CD4-positive, alpha-beta T cell (primary cell): Measurements from ENCODE around the gene ITSN2. TPM values are rescaled to one million over a fixed set of nuclear protein-coding genes. Genes with fewer than 3 reads are reported as not detected.
"Not testable (repeated sequence)": the region's sequence is repeated elsewhere in the genome, so short reads cannot be mapped to it uniquely, and the experiment has no call there.

ENCODE experiments used
- ATAC-seq: fragments of 200-7000 bp; cut with Tn5 transposase; one replicate; pipeline ENCODE4 v1.10.0; 2022; ENCODE audit warnings: mild to moderate bottlenecking; ENCODE audit not compliant: poor library complexity
- CTCF ChIA-PET: fragments of 350-600 bp; sonication (Branson Sonifier 250); formaldehyde crosslinking; loops from one replicate; lab custom pipeline; 2021; ENCODE audit warnings: antibody characterized with exemption, inconsistent platforms; lab: Charles Lee
- POLR2A ChIA-PET: fragments of 350-600 bp; sonication (Branson Sonifier 250); formaldehyde crosslinking; loops from one replicate; lab custom pipeline; 2021; ENCODE audit warnings: antibody characterized with exemption, inconsistent platforms; lab: Charles Lee
- DNase-seq, 14 experiments: peaks; one replicate each; pipeline ENCODE4 v3.0.0-alpha.2; 2013 to 2020; ENCODE audit warnings: mixed read lengths in 2 of 14
- H3K27ac ChIP-seq, 2 donors: one replicate each; pipeline versions ENCODE4 v1.5.1 to v1.7.0; 2013; ENCODE audit warnings: low read length in 2 of 2, low read depth in 1 of 2, mild to moderate bottlenecking in 1 of 2
- H3K27me3 ChIP-seq, 2 experiments: 1 replicate in 1 of 2; 2 replicates in 1 of 2; pipeline versions ENCODE4 v1.6.1 to v1.7.0; 2013; ENCODE audit warnings: low read length in 2 of 2, control low read depth in 1 of 2, mild to moderate bottlenecking in 1 of 2, moderate library complexity in 1 of 2; ENCODE audit not compliant: insufficient read depth in 2 of 2, control insufficient read depth in 1 of 2
- H3K36me3 ChIP-seq: one replicate; pipeline ENCODE4 v1.6.1; 2013; ENCODE audit warnings: low read length, control low read depth; ENCODE audit not compliant: insufficient read depth
- H3K4me1 ChIP-seq: one replicate; pipeline ENCODE4 v1.6.1; 2013; ENCODE audit warnings: low read length, control low read depth; ENCODE audit not compliant: insufficient read depth
- H3K4me3 ChIP-seq: one replicate; pipeline ENCODE4 v1.5.1; 2013; ENCODE audit warnings: mild to moderate bottlenecking, low read length, moderate library complexity
- H3K9me3 ChIP-seq, 2 experiments: 1 replicate in 1 of 2; 2 replicates in 1 of 2; pipeline versions ENCODE4 v1.6.1 to v1.7.0; 2013; ENCODE audit warnings: low read length in 2 of 2, mild to moderate bottlenecking in 2 of 2, control low read depth in 1 of 2, moderate library complexity in 1 of 2; ENCODE audit not compliant: control insufficient read depth in 1 of 2, insufficient read depth in 1 of 2
- H3K27ac Mint-ChIP-seq: one replicate; pipeline ENCODE4 v1.8.0; 2020; ENCODE audit warnings: mixed read lengths
- H3K27me3 Mint-ChIP-seq: one replicate; pipeline ENCODE4 v1.8.0; 2021; ENCODE audit warnings: mixed read lengths
- H3K36me3 Mint-ChIP-seq: one replicate; pipeline ENCODE4 v1.8.0; 2021; ENCODE audit warnings: low read depth, mixed read lengths
- H3K4me1 Mint-ChIP-seq: one replicate; pipeline ENCODE4 v1.8.0; 2021; ENCODE audit warnings: low read depth, mixed read lengths
- H3K4me3 Mint-ChIP-seq: one replicate; pipeline ENCODE4 v1.8.0; 2020; ENCODE audit warnings: mild to moderate bottlenecking, mixed read lengths
- H3K9me3 Mint-ChIP-seq: one replicate; pipeline ENCODE4 v1.8.0; 2020; ENCODE audit warnings: mixed read lengths
- CTCF ChIP-seq: fragments of 200-600 bp; IDR thresholded peaks from one replicate; pipeline ENCODE4 v1.8.0; 2022; ENCODE audit warnings: antibody characterized with exemption, mild to moderate bottlenecking
- intact Hi-C, 2 experiments: fragments of 100-400 bp; cut with DNase I in 1 of 2; cut with micrococcal nuclease in 1 of 2; formaldehyde crosslinking; loops; one replicate each; pipeline versions ENCODE4 v1.15.1 to v1.9.0; 2023 to 2025; cut with DNase I, micrococcal nuclease
- total RNA-seq, 174 experiments: library from RNA in 2 of 174; stranded (reverse) in 2 of 174; gene quantifications; one replicate each; pipeline ENCODE4 v1.2.3 and lab custom pipeline; 2021 to 2026

Gene ITSN2
- total RNA-seq, 2 experiments from 2014 or later, result 75.4 to 77.1 TPM

GRCh38 chr2:24339856-24340262 is 20.5 kb downstream of the ITSN2 start:
- Mint-ChIP-seq H3K4me3 (no peak overlapping the region), H3K4me1 (peaks cover 84% of the 10 kb centered on the region), H3K9me3 (no peaks in the 10 kb centered on the region), H3K27me3 (no peaks in the 10 kb centered on the region), H3K27ac (no peak overlapping the region), H3K36me3 (peaks cover 6% of the 10 kb centered on the region)
- no peak for TF ChIP-seq CTCF
- DNase-seq (no peak), ATAC-seq (no peak)
- intact Hi-C loops, result no loop called here
- CTCF ChIA-PET, result no interaction called here
- Histone ChIP-seq H3K4me1 (peaks cover 33% of the 10 kb centered on the region), H3K4me3 (no peak overlapping the region), H3K27ac (no peak overlapping the region), H3K27me3 (no peaks in the 10 kb centered on the region), H3K36me3 (no peaks in the 10 kb centered on the region), H3K9me3 (no peaks in the 10 kb centered on the region)
- POLR2A ChIA-PET, result interaction anchor here (1.4 kb wide), 1 partner anchor 10 kb away, joined by 3 read pairs; no protein-coding TSS in a partner anchor

- H3K27me3 Mint-ChIP-seq, H3K27me3 ChIP-seq, H3K9me3 ChIP-seq, H3K4me3 Mint-ChIP-seq, H3K9me3 Mint-ChIP-seq, CTCF ChIA-PET, H3K36me3 ChIP-seq, H3K27ac ChIP-seq, ATAC-seq, H3K4me3 ChIP-seq, H3K36me3 Mint-ChIP-seq, DNase-seq, intact Hi-C loops: not testable (repeated sequence)
- Mint-ChIP-seq H3K4me1 (peaks cover 82% of the 10 kb centered on the region), H3K27ac (peak overlapping the region; percentile 37)
- peaks cover 31% of the 10 kb centered on the region for H3K4me1 ChIP-seq
- POLR2A ChIA-PET, result interaction anchor here (1.4 kb wide), 1 partner anchor 9 kb away, joined by 3 read pairs; no protein-coding TSS in a partner anchor
Measured at GRCh38 chr2:24339098-24339497, 21.2 kb downstream of the ITSN2 start.

- no peak for DNase-seq
- H3K27me3 Mint-ChIP-seq, result no peaks in the 10 kb centered on the region
- ChIA-PET CTCF (no interaction called here), POLR2A (interaction anchor here (1.1 kb wide), 1 partner anchor 22 kb away, joined by 3 read pairs; the partner anchor contains the start of gene ITSN2)
- H3K27ac ChIP-seq, result no peak overlapping the region
- H3K27ac Mint-ChIP-seq, result no peak overlapping the region
- H3K4me3 ChIP-seq, result no peak overlapping the region
- TF ChIP-seq CTCF, result no peak
- peaks cover 32% of the 10 kb centered on the region for H3K4me1 ChIP-seq
- peaks cover 81% of the 10 kb centered on the region for H3K4me1 Mint-ChIP-seq
- H3K9me3 ChIP-seq, result no peaks in the 10 kb centered on the region
- H3K9me3 Mint-ChIP-seq, result no peaks in the 10 kb centered on the region
- H3K36me3 ChIP-seq, result no peaks in the 10 kb centered on the region
- intact Hi-C loops, result no loop called here
- peaks cover 6% of the 10 kb centered on the region for H3K36me3 Mint-ChIP-seq
- no peak for ATAC-seq
- no peaks in the 10 kb centered on the region for H3K27me3 ChIP-seq
- H3K4me3 Mint-ChIP-seq, result no peak overlapping the region
Measured at GRCh38 chr2:24337890-24338289, 22.4 kb downstream of the ITSN2 start.

- peaks cover 24% of the 10 kb centered on the region for H3K4me1 ChIP-seq
- peaks cover 6% of the 10 kb centered on the region for H3K36me3 Mint-ChIP-seq
Measured at GRCh38 chr2:24336811-24337210, 23.5 kb downstream of the ITSN2 start.

More at GRCh38 chr2:24336811-24337210, 23.5 kb downstream of the ITSN2 start:
- DNase-seq (no peak), ATAC-seq (no peak)
- no peaks in the 10 kb centered on the region for H3K36me3 ChIP-seq
- H3K9me3 ChIP-seq, result no peaks in the 10 kb centered on the region
- no peak overlapping the region for H3K27ac Mint-ChIP-seq
- peaks cover 78% of the 10 kb centered on the region for H3K4me1 Mint-ChIP-seq
- no peaks in the 10 kb centered on the region for H3K27me3 ChIP-seq
- intact Hi-C loops, result no loop called here
- H3K9me3 Mint-ChIP-seq, result no peaks in the 10 kb centered on the region
- CTCF ChIA-PET, result interaction anchor here (0.7 kb wide), 1 partner anchor 1147 kb away, joined by 3 read pairs; no protein-coding TSS in a partner anchor
- no peak overlapping the region for H3K27ac ChIP-seq
- H3K4me3 ChIP-seq, result no peak overlapping the region
- POLR2A ChIA-PET, result no interaction called here
- no peak for TF ChIP-seq CTCF
- no peaks in the 10 kb centered on the region for H3K27me3 Mint-ChIP-seq
- H3K4me3 Mint-ChIP-seq, result no peak overlapping the region
